ENCODE data around the gene TFCP2L1. TPM values are rescaled to one million over a fixed set of nuclear protein-coding genes. Genes with fewer than 3 reads are reported as not detected.
"Not testable (repeated sequence)": the region's sequence is repeated elsewhere in the genome, so short reads cannot be mapped to it uniquely, and the experiment has no call there.

Gene TFCP2L1
- total RNA-seq, 1 experiment from 2014 or later: 0.06 TPM

- DNase-seq (ENCODE audit: low spot score): no peak
Measured at GRCh38 chr2:121295911-121296650, 11.1 kb upstream of the TFCP2L1 start.

GRCh38 chr2:121294881-121295840 lies 10.2 kb upstream of the TFCP2L1 start:
- no peak for DNase-seq (ENCODE audit: low spot score)

DNA sequence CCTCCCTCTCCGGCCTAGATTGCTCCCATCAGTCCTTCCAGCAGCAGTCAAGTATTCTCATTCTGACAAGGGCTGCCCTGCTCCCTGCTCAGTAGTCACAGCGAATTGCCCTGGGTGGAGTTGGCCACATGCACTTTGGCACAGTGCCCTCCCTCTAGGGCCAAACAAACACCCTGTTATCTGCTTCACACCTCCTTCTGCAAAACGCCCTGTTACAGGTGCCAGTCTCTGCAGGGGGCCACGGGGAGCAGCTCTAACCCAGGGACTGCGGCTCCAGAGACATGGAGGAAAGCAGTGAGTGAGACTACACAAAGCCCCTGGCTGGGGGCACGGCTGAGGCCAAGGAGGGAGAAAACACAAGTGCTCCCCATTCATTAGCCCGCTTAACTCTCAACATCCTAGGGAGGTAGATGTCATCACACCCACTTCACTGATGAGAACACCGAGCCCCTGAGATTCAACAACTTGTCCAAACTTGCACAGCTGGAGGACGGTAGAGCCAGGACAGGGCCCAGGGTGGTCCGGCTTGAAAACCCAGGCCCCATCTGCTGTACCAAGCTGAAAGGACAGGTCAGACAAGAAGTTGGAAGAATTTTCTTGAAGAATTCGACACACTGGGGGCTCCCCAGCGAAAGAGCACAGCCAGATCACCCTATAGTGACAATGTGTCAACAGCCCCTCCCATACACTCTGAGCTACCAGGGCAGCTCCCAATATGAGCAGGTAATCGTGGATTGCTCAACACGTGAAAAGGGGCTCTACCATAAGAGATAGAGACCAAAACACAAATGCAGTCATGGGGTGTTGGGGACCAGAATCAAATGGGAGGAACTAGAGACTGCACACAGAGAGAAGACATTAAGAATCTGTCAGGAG lies 8.7 kb upstream of the TFCP2L1 start:
- DNase-seq (ENCODE audit: low spot score): no peak

GRCh38 chr2:121291251-121291580 lies 6.2 kb upstream of the TFCP2L1 start:
- no peak for DNase-seq (ENCODE audit: low spot score)

GRCh38 chr2:121289271-121289670 lies 4.3 kb upstream of the TFCP2L1 start:
- no peak for DNase-seq (ENCODE audit: low spot score)

DNA sequence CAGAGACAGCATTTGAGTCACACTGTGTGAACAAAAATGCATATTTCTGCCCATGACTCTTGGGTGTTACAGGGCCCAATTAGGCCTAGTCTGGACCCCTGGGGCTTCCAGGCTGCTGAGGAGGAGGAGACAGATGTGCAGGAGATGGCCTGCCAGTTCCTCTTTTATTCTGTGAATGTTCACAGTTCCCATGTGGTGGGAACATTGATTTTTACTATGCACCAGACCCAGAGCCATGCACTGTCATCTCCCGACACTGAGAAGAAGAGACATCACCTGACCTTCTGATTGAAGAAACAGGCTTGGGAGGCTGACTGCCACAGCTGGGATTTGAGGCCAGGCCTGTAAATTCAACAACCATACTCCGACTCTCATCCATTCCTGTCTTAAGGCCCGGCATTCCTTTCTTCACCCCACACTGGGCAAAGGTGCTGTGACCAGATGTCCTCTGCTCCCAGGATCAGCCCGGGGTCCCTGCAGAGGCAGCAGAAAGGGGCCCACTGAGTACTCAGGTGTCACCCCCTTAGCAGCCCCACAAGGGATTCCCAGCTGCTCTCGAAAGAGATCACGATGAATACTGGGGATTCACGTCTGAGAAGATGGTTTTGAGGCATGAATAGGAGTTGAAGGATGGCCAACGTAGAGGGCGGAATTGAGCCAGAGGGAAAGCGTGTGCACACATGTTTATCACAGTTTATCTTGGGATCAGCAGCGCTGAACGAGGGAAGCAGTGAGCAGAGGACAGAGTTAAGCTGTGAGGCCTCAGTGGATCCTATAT lies 3.6 kb upstream of the TFCP2L1 start:
- no peak for DNase-seq (ENCODE audit: low spot score)

DNA sequence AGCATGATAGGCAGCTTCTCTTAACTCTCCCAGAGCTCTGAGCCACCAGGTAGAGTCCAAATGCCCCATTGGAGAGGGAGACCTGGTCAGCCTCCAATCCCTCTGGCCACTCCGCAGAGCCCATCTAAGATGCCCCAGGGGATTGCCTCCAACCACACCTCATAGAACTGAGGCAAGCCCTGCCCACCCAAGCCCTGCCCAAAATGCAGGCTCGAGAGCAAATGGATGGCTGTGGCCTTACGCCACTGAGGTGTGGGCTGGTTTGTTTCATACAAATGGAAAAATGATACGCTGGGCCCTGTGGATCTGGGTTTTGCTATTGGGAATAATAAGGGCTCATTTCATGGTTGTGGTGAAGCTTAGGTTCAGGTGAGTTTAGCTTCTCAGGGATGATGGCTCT lies 3.0 kb upstream of the TFCP2L1 start:
- no peak for DNase-seq (ENCODE audit: low spot score)

- no peak for DNase-seq (ENCODE audit: low spot score)
Measured at GRCh38 chr2:121287146-121287798, 2.3 kb upstream of the TFCP2L1 start.

DNA sequence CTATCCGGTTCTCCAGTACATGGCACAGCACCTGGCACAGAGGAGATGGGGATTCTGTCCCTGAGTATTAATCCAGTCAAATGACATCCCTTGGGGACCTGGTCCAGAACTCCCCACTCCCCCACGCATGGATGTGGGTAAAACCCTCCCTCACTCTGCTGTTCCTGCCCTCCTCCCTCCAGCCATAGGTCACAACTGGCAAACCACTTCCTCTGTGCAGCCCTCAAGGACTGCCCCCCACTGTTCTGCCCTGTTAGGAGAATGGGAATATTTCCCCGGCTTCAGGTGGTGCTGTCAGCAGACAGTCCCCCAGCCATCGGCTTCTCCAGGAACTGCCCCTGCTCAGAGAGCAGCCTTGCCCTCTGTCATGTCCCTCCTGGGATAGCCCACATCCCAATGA lies 1.5 kb upstream of the TFCP2L1 start:
- DNase-seq (ENCODE audit: low spot score): no peak

GRCh38 chr2:121285926-121286325 lies 924 bp upstream of the TFCP2L1 start:
- no peak for DNase-seq (ENCODE audit: low spot score)

GRCh38 chr2:121283670-121284462 lies 1.1 kb downstream of the TFCP2L1 start:
- DNase-seq (ENCODE audit: low spot score): no peak

- no peak for DNase-seq (ENCODE audit: low spot score)
Measured at GRCh38 chr2:121282800-121283385, 2.1 kb downstream of the TFCP2L1 start.

GRCh38 chr2:121281694-121282093 lies 3.3 kb downstream of the TFCP2L1 start:
- no peak for DNase-seq (ENCODE audit: low spot score)

- DNase-seq (ENCODE audit: low spot score): no peak
Measured at GRCh38 chr2:121281107-121281506, 3.9 kb downstream of the TFCP2L1 start.

DNA sequence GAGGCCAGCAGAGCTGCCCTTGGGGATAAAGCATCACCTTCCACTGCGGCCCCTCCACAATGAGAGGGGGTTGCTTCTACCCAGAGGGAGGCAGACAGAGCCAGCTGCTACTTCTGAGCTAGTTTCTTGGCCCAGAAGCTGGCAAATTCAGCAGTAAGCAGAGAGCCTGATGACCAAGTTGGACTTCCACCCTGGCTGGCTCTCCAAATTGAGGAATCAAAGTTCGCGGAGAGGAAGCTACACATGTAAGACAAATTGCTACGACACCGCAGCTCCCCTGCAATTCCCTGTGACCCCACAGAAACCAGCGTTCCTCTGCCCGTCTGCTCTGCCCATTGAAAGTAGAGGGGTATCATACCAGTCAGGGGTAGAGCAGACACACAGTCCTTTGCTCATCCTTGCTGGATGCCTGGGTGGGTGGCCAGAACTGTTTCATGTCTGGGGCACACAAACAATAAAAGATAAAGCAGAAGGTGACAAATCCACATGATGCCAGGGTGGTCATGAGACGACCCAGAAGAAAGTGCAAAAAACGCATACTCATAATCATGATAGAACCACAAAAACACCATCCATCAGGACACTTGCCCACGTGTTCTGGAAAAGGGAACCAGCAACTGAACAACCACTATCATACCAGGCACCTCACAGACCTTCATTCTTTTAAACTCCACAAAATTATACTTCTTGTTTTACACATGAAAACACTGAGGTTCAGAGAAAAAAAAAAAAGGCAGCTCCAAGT lies 5.4 kb downstream of the TFCP2L1 start:
- no peak for DNase-seq (ENCODE audit: low spot score)

- DNase-seq (ENCODE audit: low spot score): no peak
Measured at GRCh38 chr2:121276341-121276740, 8.7 kb downstream of the TFCP2L1 start.

DNA sequence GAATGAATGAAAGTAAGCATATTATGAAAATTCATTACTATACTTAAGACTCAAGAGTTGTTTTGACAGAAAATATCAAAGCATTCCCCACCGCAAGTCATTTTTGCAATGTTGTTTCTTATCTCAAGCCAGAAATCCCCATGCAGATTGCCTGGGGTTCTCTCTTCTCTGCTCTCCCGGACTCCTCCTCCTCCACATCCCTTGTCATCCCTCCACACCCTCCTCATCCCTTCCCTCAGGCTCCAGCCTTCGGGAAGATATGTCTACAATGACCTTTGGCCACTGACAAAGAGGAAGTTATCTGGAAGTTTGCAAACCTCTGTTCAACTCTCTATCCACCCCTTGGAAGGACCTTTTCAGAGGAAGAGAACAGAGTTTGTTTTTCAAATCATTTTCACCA lies 11.9 kb downstream of the TFCP2L1 start:
- DNase-seq (ENCODE audit: low spot score): no peak

GRCh38 chr2:121272596-121272995 lies 12.4 kb downstream of the TFCP2L1 start:
- no peak for DNase-seq (ENCODE audit: low spot score)

GRCh38 chr2:121269436-121269835 lies 15.6 kb downstream of the TFCP2L1 start:
- DNase-seq (ENCODE audit: low spot score): not testable (repeated sequence)

Measured in H4 (cell line).